GM12864 (cell line): Measurements from ENCODE around the gene NOL3.

Source experiments
- DNase-seq: peaks from one replicate; pipeline ENCODE4 v3.0.0-alpha.2; 2011; ENCODE audit warnings: low read depth
- H3K4me3 ChIP-seq: 2 replicates; pipeline ENCODE4 v1.5.1; 2011; ENCODE audit warnings: mild to moderate bottlenecking, low read depth, low read length, control low read depth
- CTCF ChIP-seq: IDR thresholded peaks from 2 replicates; pipeline ENCODE4 v1.5.1; 2011; ENCODE audit warnings: low read depth, mild to moderate bottlenecking, moderate library complexity, low read length, control low read depth, inconsistent platforms; ENCODE audit errors: missing control alignments

NOL3 gene

GRCh38 chr16:67161595-67162058 lies 8.7 kb upstream of the NOL3 start:
- no peak for TF ChIP-seq CTCF
- no peak for DNase-seq
- no peak overlapping the region; the same call in 1 of the 2 replicates for H3K4me3 ChIP-seq

- TF ChIP-seq CTCF: no peak
- no peak for DNase-seq
- H3K4me3 ChIP-seq: no peak overlapping the region; the same call in 1 of the 2 replicates
These were observed 7.7 kb upstream of the NOL3 start for GRCh38 chr16:67162506-67163163.

- H3K4me3 ChIP-seq: peak overlapping the region; percentile 42
- DNase-seq: no peak
- TF ChIP-seq CTCF: no peak
These were observed 7.0 kb upstream of the NOL3 start for GRCh38 chr16:67163164-67163998.

- no peak for DNase-seq
- no peak for TF ChIP-seq CTCF
- H3K4me3 ChIP-seq: peak overlapping the region; percentile 42; the same call in 1 of the 2 replicates
These were observed 6.3 kb upstream of the NOL3 start for GRCh38 chr16:67163999-67164558.

- peak within 1 kb of the TSS; percentile 42 for H3K4me3 ChIP-seq
- DNase-seq: no peak
- no peak for TF ChIP-seq CTCF
These were observed 5.7 kb upstream of the NOL3 start, which contains the start of gene HSF4 for GRCh38 chr16:67164599-67165061. HSF4 (plus strand) TSS chr16:67164745; CDS start chr16:67164812, 67 bp downstream.

GRCh38 chr16:67165121-67166078 lies 4.9 kb upstream of the NOL3 start:
- H3K4me3 ChIP-seq: no peak overlapping the region
- TF ChIP-seq CTCF: no peak
- DNase-seq: no peak
